ENCODE results near the gene C16orf46.

C16orf46 gene

GRCh38 chr16:81077076-81077940, at the start of gene C16orf46:
Gene C16orf46 (minus strand): TSS chr16:81077238. CDS start chr16:81063955, 13,283 bp downstream.
- TF ChIP-seq CTCF (IDR thresholded peaks at IDR 0.05) = no peak

GRCh38 chr16:81123092-81123852, 46.2 kb upstream of the C16orf46 start:
- TF ChIP-seq CTCF (IDR thresholded peaks at IDR 0.05) = no peak

GRCh38 chr16:81121474-81121990, 44.5 kb upstream of the C16orf46 start:
- no peak for TF ChIP-seq CTCF (IDR thresholded peaks at IDR 0.05)

GRCh38 chr16:81117436-81117835, 40.4 kb upstream of the C16orf46 start:
- no peak for TF ChIP-seq CTCF (IDR thresholded peaks at IDR 0.05)

GRCh38 chr16:81116285-81116684, 39.2 kb upstream of the C16orf46 start:
- TF ChIP-seq CTCF (IDR thresholded peaks at IDR 0.05) = no peak

GRCh38 chr16:81112453-81112852, 35.4 kb upstream of the C16orf46 start:
- no peak for TF ChIP-seq CTCF (IDR thresholded peaks at IDR 0.05)

- no peak for TF ChIP-seq CTCF (IDR thresholded peaks at IDR 0.05)
Observed at GRCh38 chr16:81107511-81107910, 30.5 kb upstream of the C16orf46 start.

All from LNCAP (cell line).